ENCODE results near the gene IL15.
A peak's percentile ranks its signal among the peaks of the same experiment; 100 is the strongest.
"Not testable (repeated sequence)": the region's sequence is repeated elsewhere in the genome, so short reads cannot be mapped to it uniquely, and the experiment has no call there.

Gene IL15

GRCh38 chr4:141647966-141648365 is 11.6 kb downstream of the IL15 start:
- no peak for DNase-seq

- no peak for DNase-seq
Observed at GRCh38 chr4:141652161-141652778, 15.9 kb downstream of the IL15 start.

DNA sequence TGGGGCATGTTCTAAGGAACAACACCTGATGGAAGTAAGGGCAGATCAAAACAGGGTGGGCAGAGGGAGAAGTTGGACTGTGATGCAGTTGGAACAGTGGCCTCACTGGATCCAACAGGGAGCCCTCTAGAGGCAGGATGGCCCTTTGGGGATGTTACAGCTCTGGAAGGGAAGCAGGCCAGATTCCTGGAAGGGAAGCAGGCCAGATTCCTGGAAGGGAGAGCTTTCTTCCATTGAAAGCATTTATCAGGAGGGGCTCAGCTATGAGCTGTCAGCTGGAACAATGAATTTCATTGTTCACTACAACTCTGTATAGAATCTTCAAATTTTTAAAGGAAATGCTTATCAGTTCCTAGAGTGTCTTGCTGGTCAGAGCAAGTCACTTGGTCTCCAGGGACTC is 17.7 kb downstream of the IL15 start:
- no peak for DNase-seq

DNA sequence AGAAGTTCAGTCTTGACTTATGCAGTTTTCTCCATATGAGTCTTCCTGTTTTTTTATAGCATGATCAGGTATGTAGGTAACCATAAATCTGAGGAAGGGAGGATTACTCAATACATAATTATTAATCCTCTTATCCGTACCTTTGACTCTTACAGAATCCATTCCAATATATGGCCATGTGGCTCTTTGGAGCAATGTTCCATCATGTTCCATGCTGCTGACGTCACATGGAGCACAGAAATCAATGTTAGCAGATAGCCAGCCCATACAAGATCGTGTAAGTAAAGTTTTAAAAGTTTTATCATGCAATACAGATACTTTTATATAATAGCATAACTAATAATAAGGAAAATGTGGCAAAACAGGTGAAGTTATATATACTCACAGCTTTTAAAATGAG is 19.6 kb downstream of the IL15 start:
- no peak for DNase-seq

DNA sequence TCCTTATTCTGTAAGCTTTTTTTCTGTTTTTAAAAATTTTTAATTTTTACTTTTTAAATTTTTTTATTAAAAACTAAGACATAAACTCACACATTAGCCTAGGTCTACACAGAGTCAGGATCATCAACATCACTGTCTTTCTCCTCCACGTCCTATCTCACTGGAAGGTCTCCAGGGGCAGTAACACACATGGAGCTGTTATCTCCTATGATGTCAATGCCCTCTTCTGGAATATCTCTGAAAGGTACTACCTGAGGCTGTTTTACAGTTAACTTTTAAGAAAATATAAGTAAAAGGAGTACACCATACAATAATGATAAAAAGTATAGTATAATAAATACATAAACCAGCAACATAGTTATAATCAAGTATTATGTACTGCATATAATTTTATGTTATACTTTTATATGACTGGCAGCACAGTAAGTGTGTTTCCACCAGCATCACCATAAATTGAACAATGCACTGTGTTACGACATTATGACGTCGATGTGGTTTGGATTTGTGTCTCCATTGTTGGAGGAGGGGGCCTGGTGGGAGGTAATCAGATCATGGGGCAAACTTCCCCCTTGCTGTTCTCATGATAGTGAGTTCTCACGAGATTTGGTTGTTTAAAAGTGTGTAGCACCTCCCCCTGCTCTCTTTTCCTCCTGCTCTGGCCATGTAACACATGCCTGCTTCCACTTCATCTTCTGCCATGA is 21.3 kb downstream of the IL15 start:
- no peak for DNase-seq

GRCh38 chr4:141658309-141658708 is 21.9 kb downstream of the IL15 start:
- no peak for DNase-seq

DNA sequence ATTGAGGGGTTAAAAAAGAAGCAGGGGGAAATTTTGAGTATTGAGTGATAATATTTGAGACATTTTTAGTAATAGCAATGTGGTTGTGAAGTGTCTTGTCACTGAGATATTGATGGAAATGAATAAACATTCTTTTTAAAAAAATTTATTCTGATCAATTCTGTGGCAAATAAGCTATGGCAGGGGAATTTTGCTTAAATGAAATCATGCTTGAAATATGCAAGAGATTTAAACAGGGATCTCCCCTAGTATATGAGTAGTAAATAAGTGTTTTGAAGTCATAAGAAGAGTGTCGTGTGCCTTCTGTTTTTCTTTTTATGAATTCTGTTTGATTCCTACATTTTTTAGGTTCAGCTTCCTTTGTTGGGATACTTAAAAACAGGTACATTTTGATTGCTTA is 23.2 kb downstream of the IL15 start:
- DNase-seq = no peak

GRCh38 chr4:141660880-141661279 is 24.5 kb downstream of the IL15 start:
- DNase-seq = no peak

DNA sequence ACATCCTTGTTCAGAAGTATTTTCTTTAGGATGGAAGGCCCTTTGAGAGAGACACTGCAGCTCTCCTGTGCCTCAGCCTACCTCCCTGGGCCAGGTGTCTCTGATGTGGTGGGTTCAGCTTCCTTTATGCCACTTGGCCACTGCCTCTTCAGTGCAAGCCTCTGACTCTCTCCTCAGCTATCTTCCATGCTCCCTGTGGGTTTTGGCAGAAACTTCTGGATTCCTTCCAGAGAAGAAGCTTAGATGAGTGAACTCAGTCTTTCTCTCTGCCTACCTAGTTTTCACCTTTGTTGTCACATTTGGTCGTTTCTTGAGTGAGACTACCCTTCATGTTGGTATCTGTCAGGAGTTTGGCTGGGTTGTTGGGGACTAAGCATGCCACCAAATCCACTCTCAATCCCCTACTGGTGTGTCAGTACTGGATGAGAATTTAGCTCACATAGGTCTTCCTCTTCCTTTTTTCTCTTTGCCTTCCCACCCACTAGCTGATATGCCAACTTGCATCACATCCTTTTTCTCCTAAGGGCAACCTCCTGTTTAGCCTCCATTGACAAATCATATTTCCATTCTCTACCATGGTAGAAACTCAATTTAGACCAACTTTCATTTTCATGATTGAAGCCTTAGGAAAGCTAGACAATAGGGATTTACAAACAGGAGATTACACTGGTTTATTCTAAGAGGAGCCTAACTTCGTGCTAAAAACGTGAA is 32.0 kb downstream of the IL15 start:
- DNase-seq = no peak

- DNase-seq = no peak
Observed at GRCh38 chr4:141669501-141669900, 33.1 kb downstream of the IL15 start.

GRCh38 chr4:141675384-141675783 is 39.0 kb downstream of the IL15 start:
- no peak for DNase-seq

DNA sequence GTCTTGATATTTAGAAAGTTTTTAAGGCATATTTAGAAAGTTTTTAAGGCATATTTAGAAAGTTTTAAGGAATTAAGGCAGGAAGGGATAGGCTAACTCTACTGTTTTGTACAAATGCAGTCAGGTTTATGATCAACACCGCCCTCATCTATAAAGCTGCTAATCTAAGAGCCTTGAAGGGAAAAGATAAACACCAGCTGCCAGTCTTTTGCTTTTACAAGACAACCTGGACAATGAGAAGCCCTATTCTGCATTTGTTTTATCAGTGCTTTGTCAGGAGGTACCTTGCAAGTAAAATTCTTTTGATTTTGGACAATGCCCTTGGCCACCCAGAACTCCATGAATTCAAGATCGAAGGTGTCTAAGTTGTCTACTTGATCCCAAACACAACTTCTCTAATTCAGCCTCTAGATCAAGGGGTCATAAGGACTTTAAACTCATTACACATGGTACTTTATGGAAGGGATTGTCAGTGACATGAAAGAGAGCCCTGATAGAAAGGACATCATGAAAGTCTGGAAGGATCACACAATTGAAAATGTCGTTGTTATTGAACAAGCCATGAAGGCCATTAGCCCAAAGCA is 39.8 kb downstream of the IL15 start:
- DNase-seq = no peak

- DNase-seq = no peak
Observed at GRCh38 chr4:141680060-141680459, 43.7 kb downstream of the IL15 start.

- no peak for DNase-seq
Observed at GRCh38 chr4:141684785-141685184, 48.4 kb downstream of the IL15 start.

DNA sequence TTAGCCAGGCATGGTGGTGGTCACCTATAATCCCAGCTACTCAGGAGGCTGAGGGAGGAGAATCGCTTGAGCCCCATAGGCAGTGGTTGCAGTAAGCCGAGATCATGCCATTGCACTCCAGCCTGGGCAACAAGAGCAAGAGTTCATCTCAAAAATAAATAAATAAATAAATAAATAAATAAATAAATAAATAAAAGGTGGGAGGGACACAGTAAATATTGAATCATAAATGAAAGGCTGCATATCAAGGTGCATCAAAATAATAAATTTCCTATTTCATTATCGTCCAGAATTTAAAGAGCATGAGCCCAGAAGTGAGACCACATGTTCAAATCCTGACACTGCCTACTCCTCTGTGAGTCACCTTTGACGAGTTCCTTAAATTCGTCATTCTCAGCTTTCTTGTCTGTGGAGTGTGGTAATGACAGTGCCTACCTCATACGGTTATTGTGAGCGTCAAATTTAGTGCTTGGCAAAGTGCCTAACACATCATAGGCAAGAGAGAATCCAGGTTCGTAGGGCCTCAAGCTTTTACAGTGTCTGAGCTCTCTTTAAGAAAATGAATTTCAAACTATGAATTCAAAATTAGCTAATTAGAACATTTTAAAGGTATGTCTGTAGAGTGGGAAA is 49.9 kb downstream of the IL15 start:
- DNase-seq = no peak

DNA sequence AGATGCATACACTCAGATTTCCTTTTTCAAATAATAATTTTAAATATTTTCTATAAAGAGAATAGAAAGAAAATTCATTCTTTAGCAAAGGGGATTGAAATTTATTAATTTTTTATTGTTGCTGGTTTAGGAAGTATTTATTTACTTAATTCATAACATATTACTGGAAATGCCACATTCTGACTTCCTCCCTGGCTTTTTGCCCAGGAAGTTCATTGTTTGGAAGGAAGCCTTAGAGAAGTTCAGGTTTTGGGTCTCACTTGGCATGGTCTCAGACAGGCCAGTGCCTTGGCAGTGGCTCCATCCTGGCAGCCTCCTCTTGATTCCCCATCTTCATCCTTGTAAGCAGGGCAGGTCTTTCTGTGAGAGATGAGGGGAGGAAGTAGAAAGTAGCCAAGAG is 50.5 kb downstream of the IL15 start:
- no peak for DNase-seq

DNA sequence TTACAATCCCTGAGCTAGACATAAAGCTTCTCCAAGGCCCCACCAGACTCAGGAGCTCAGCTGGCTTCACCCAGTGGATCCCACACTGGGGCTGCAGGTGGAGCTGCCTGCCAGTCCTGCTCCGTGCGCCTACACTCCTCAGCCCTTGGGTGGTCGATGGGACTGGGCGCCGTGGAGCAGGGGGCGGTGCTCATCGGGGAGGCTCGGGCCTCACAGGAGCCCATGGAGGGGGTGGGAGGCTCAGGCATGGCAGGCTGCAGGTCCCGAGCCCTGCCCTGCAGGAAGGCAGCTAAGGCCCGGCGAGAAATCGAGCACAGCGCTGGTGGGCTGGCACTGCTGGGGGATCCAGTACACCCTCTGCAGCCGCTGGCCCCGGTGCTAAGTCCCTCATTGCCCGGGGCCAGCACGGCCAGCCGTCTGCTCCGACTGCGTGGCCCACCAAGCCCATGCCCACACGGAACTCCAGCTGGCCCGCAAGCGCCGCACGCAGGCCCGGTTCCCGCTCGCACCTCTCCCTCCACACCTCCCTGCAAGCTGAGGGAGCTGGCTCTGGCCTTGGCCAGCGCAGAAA is 53.4 kb downstream of the IL15 start:
- DNase-seq = not testable (repeated sequence)

GRCh38 chr4:141691247-141691646 is 54.9 kb downstream of the IL15 start:
- not testable (repeated sequence) for DNase-seq

DNA sequence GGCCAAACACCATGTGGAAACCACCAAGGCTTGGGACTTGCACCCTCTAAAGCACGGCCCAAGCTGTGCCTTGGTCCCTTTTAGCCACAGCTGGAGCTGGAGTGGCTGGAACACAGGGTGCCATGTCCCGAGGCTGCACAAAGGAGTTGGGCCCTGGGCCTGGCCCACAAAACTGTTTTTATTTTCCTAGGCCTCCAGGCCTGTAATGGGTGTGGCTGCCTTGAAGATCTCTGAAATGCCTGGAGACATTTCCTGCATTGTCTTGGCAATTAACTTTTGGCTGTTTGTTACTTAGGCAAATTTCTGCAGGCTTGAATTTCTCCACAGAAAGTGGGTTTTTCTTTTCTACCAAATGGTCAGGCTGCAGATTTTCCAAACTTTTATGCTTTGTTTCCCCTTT is 55.7 kb downstream of the IL15 start:
- DNase-seq = no peak

DNA sequence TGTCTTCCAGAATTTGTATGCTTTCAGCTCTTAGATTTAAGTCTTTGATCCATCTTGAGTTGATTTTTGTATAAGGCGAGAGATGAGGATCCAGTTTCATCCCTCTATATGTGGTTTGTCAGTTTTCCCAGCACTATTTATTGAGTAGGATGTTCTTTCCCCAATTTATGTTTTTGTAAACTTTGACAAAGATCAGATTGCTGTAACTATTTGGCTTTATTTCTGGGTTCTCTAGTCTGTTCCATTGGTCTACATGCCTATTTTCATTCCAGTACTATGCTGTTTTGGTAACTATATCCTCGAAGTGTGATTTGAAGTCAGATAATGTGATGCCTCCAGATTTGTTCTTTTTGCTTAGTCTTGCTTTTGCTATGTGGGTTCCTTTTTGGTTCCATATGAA is 60.7 kb downstream of the IL15 start:
- DNase-seq = no peak

DNA sequence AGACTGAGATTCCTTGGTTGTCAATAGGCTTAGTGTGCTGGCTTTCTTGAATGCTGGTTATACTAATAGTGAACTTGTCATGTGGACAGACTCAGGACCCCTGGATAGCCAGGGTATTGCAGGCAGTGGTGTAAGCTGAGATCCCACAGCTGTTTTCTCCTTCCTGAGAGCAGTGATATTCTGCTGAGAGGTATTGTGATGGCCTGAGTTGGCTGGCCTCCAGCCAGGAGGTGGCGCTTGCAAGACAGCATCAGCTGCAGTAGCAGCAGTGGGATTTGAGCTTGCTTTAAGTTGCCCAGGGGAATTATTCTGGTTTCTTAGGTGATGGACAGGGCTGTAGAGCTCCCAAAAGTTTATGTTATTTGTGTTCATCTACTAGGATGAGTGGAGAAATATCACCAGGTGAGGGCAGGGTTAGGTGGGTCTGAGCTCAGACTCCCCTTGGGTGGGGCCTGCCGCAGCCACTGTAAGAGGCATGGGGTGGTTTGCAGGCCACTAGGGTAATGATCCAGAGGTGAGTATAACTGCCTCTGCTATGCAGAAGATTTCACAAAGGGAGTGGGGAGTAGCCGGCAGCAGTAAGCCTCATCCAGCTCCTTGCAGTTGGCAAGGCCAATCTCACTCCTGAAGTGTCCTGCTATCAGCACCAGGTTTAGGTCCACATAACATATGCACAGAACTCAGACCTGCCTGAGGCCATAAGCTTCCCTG is 66.2 kb downstream of the IL15 start:
- peak; percentile 7 for DNase-seq

- no peak for DNase-seq
Observed at GRCh38 chr4:141703497-141703896, 67.1 kb downstream of the IL15 start.
